A549 (cell line): ENCODE results near the gene ZNF660. TPM values are rescaled to one million over a fixed set of nuclear protein-coding genes. Genes with fewer than 3 reads are reported as not detected.

Experiments
- ATAC-seq, 2 experiments: fragments of 200-7000 bp in 1 of 2; fragments of >200 bp in 1 of 2; cut with Nextera tagmentation in 1 of 2; cut with Tn5 transposase in 1 of 2; 3 replicates each; pipeline versions ENCODE4 v1.8.0 to v1.9.1; 2018 to 2020; ENCODE audit warnings: mild to moderate bottlenecking in 1 of 2, moderate library complexity in 1 of 2
- CTCF ChIA-PET: fragments of 300-600 bp; sonication (Branson Sonifier 250); formaldehyde crosslinking; extraction: SDS; loops from one replicate; lab custom pipeline; 2021; ENCODE audit warnings: antibody characterized with exemption, inconsistent platforms; lab: Yijun Ruan, JAX
- POLR2A ChIA-PET: fragments of 350-600 bp; formaldehyde crosslinking; extraction: SDS; loops from one replicate; lab custom pipeline; 2021; ENCODE audit warnings: antibody characterized with exemption, inconsistent platforms; lab: Yijun Ruan, JAX
- DNase-seq, 2 experiments: peaks; one replicate each; pipeline versions ENCODE4 v3.0.0 to v3.0.0-alpha.2; 2011 to 2016; ENCODE audit warnings: low read depth in 1 of 2, low spot score in 1 of 2
- FAIRE-seq: peaks from 2 replicates; lab custom pipeline; 2011; peaks lifted over from hg19 to GRCh38; lab: Jason Lieb, UNC
- H3K27ac ChIP-seq, 2 experiments: fragments of >200 bp; sonication (Bioruptor Twin); formaldehyde crosslinking; 3 replicates each; pipeline ENCODE4 v1.5.1; 2016 to 2017
- H3K4me1 ChIP-seq: fragments of >200 bp; sonication (Bioruptor Twin); formaldehyde crosslinking; 3 replicates; pipeline ENCODE4 v1.6.1; 2016
- H3K4me2 ChIP-seq: fragments of >200 bp; sonication (Bioruptor Twin); formaldehyde crosslinking; 3 replicates; pipeline ENCODE4 v1.6.1; 2016
- H3K4me3 ChIP-seq: fragments of >200 bp; sonication (Bioruptor Twin); formaldehyde crosslinking; 3 replicates; pipeline ENCODE4 v1.5.1; 2016
- H3K9me3 ChIP-seq: fragments of >200 bp; sonication (Bioruptor Twin); formaldehyde crosslinking; 3 replicates; pipeline ENCODE4 v1.6.1; 2016
- CHD4 ChIP-seq: fragments of 200-600 bp; sonication (generic); IDR thresholded peaks from 2 replicates; pipeline ENCODE4 v1.6.1; 2016; ENCODE audit warnings: antibody characterized with exemption, mild to moderate bottlenecking, borderline replicate concordance
- CTCF ChIP-seq: fragments of >200 bp; sonication (Bioruptor Twin); formaldehyde crosslinking; IDR thresholded peaks from 3 replicates; pipeline ENCODE4 v1.5.1; 2016
- EHMT2 ChIP-seq: fragments of 200-600 bp; sonication (generic); IDR thresholded peaks from 2 replicates; pipeline ENCODE4 v1.6.1; 2016; ENCODE audit warnings: antibody characterized with exemption, low read depth, mild to moderate bottlenecking, moderate library complexity
- EP300 ChIP-seq, 2 experiments: fragments of >200 bp; sonication (Bioruptor Twin); formaldehyde crosslinking; IDR thresholded peaks; 2 replicates in 1 of 2; 3 replicates in 1 of 2; pipeline ENCODE4 v1.6.1; 2016 to 2017
- ESRRA ChIP-seq: fragments of 150-350 bp; IDR thresholded peaks from 2 replicates; pipeline ENCODE4 v1.6.1; 2014; ENCODE audit warnings: mild to moderate bottlenecking, low read length, borderline replicate concordance
- FOXS1 ChIP-seq: fragments of 250-450 bp; sonication (Bioruptor Pico); IDR thresholded peaks from 2 replicates; pipeline ENCODE4 v1.5.0; 2020; ENCODE audit warnings: mild to moderate bottlenecking, moderate library complexity
- GATA3 ChIP-seq: IDR thresholded peaks from 2 replicates; pipeline ENCODE4 v1.6.1; 2012; ENCODE audit warnings: borderline replicate concordance
- HDAC2 ChIP-seq: fragments of 200-600 bp; sonication (generic); IDR thresholded peaks from 2 replicates; pipeline ENCODE4 v1.6.1; 2016
- HEYL ChIP-seq: fragments of 250-450 bp; sonication (Bioruptor Pico); IDR thresholded peaks from 2 replicates; pipeline ENCODE4 v1.8.0; 2021; ENCODE audit warnings: mild to moderate bottlenecking, moderate library complexity
- HOXB13 ChIP-seq: fragments of 250-450 bp; sonication (Bioruptor Pico); IDR thresholded peaks from 2 replicates; pipeline ENCODE4 v1.5.0; 2020; ENCODE audit warnings: low read depth, mild to moderate bottlenecking, moderate library complexity
- JUN ChIP-seq, 2 experiments: fragments of >200 bp; sonication (Bioruptor Twin); formaldehyde crosslinking; IDR thresholded peaks; 2 replicates in 1 of 2; 3 replicates in 1 of 2; pipeline ENCODE4 v1.6.1; 2016 to 2017
- JUNB ChIP-seq: fragments of >200 bp; sonication (Bioruptor Twin); formaldehyde crosslinking; IDR thresholded peaks from 2 replicates; pipeline ENCODE4 v1.6.1; 2016
- KDM1A ChIP-seq: fragments of 200-600 bp; sonication (generic); IDR thresholded peaks from 2 replicates; pipeline ENCODE4 v1.6.1; 2016; ENCODE audit warnings: low read depth, mild to moderate bottlenecking
- MAFK ChIP-seq: fragments of 450-650 bp; IDR thresholded peaks from 2 replicates; pipeline ENCODE4 v1.6.1; 2014; ENCODE audit not compliant: partially characterized antibody
- MAZ ChIP-seq: fragments of 150-350 bp; IDR thresholded peaks from 2 replicates; pipeline ENCODE4 v1.6.1; 2014; ENCODE audit warnings: antibody characterized with exemption, low read depth, low read length, borderline replicate concordance
- NFE2L2 ChIP-seq: fragments of 150-350 bp; conservative IDR thresholded peaks from 2 replicates; pipeline ENCODE4 v1.6.1; 2014; ENCODE audit warnings: low read length
- PBX3 ChIP-seq: IDR thresholded peaks from 2 replicates; pipeline ENCODE4 v1.6.1; 2012
- PHF8 ChIP-seq: fragments of 200-600 bp; sonication (generic); IDR thresholded peaks from 2 replicates; pipeline ENCODE4 v1.6.1; 2016; ENCODE audit warnings: low read depth, mild to moderate bottlenecking, antibody characterized with exemption, moderate library complexity, borderline replicate concordance
- POLR2AphosphoS2 ChIP-seq: conservative IDR thresholded peaks from 2 replicates; pipeline ENCODE4 v1.6.1; 2012; ENCODE audit warnings: low read length, improper control_type of control experiment, inconsistent platforms
- RAD21 ChIP-seq, 2 experiments: fragments of >200 bp in 1 of 2; sonication (Bioruptor Twin) in 1 of 2; formaldehyde crosslinking in 1 of 2; IDR thresholded peaks in 1 of 2; conservative IDR thresholded peaks in 1 of 2; 2 replicates in 1 of 2; 3 replicates in 1 of 2; pipeline ENCODE4 v1.6.1; 2012 to 2018; ENCODE audit warnings: inconsistent platforms in 1 of 2
- RFX5 ChIP-seq: fragments of 450-650 bp; IDR thresholded peaks from 2 replicates; pipeline ENCODE4 v1.7.1; 2014; ENCODE audit warnings: antibody characterized with exemption, mild to moderate bottlenecking, moderate library complexity
- TP53 ChIP-seq: fragments of 250-450 bp; sonication (Bioruptor Pico); IDR thresholded peaks from 2 replicates; pipeline ENCODE4 v1.5.0; 2021; ENCODE audit warnings: mild to moderate bottlenecking, moderate library complexity
- ZFP36 ChIP-seq: fragments of 450-650 bp; IDR thresholded peaks from 2 replicates; pipeline ENCODE4 v1.6.1; 2014; ENCODE audit warnings: borderline replicate concordance; ENCODE audit not compliant: partially characterized antibody
- ZNF302 ChIP-seq: fragments of 250-450 bp; sonication (Bioruptor Pico); IDR thresholded peaks from 2 replicates; pipeline ENCODE4 v1.9.0; 2021; ENCODE audit warnings: inconsistent platforms, mild to moderate bottlenecking, moderate library complexity
- WGBS: methylation state at CpG from one replicate; pipeline ENCODE4 v1.1.6; 2017; ENCODE audit errors: missing lambda C conversion rate; 5-methylcytosine and 5-hydroxymethylcytosine counted together
- polyA plus RNA-seq, 4 experiments: library from polyadenylated mRNA; depleted of rRNA in 3 of 4; stranded (reverse); fragments of >200 nt; fragmentation: RNase III in 1 of 4; extraction: RNeasy Plus Mini Kit Qiagen cat#74134 plus additional on column Dnase treatment in 1 of 4; gene quantifications; 2 replicates in 3 of 4; 3 replicates in 1 of 4; pipeline ENCODE4 v1.2.3, GENCODE V29; 2011 to 2017
- TF ChIP-seq, protein P1 (sequence below): fragments of >200 bp; sonication (Bioruptor Twin); formaldehyde crosslinking; IDR thresholded peaks from 2 replicates; pipeline ENCODE4 v1.6.1; 2016
- TF ChIP-seq, protein P2 (sequence below): fragments of 250-450 bp; sonication (Bioruptor Pico); IDR thresholded peaks from 2 replicates; pipeline ENCODE4 v1.5.0; 2020; ENCODE audit warnings: low read depth, mild to moderate bottlenecking, moderate library complexity
- TF ChIP-seq, protein P3 (sequence below): fragments of 450-650 bp; IDR thresholded peaks from 2 replicates; pipeline ENCODE4 v1.6.1; 2014; ENCODE audit warnings: antibody characterized with exemption
- TF ChIP-seq, protein P4 (sequence below): fragments of 250-450 bp; sonication (Bioruptor Pico); IDR thresholded peaks from 2 replicates; pipeline ENCODE4 v1.5.0; 2021; ENCODE audit warnings: mild to moderate bottlenecking, moderate library complexity, borderline replicate concordance

The ZNF660 gene
- polyA plus RNA-seq, 2 of the 4 experiments (the other 2 are of a cell fraction), result not detected

GRCh38 chr3:44596621-44597020 lies 11.9 kb downstream of the ZNF660 start:
- H3K4me3 ChIP-seq, result no peak overlapping the region
- POLR2A ChIA-PET, result no interaction called here
- no peak for DNase-seq
- H3K4me1 ChIP-seq, result no peaks in the 10 kb centered on the region
- 0% methylated on average over 1 of the region's 1 CpG for WGBS
- H3K27ac ChIP-seq, result no peak overlapping the region
- no peak for ATAC-seq
- CTCF ChIA-PET, result no interaction called here
- peaks cover 8% of the 10 kb centered on the region; the same call in 2 of the 3 replicates for H3K9me3 ChIP-seq
- H3K4me2 ChIP-seq, result no peak overlapping the region
- TF ChIP-seq, protein P1, sequence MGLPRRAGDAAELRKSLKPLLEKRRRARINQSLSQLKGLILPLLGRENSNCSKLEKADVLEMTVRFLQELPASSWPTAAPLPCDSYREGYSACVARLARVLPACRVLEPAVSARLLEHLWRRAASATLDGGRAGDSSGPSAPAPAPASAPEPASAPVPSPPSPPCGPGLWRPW, result no peak
- TF ChIP-seq POLR2AphosphoS2, result no peak
- no peak for TF ChIP-seq TP53
- TF ChIP-seq CTCF, result no peak
- no peak for TF ChIP-seq FOXS1 (CRISPR knock-in tag)
- TF ChIP-seq, protein P2, sequence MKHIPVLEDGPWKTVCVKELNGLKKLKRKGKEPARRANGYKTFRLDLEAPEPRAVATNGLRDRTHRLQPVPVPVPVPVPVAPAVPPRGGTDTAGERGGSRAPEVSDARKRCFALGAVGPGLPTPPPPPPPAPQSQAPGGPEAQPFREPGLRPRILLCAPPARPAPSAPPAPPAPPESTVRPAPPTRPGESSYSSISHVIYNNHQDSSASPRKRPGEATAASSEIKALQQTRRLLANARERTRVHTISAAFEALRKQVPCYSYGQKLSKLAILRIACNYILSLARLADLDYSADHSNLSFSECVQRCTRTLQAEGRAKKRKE (CRISPR knock-in tag), result no peak
- TF ChIP-seq EP300 (IDR thresholded peaks at IDR 0.05), result no peak
- TF ChIP-seq NFE2L2, result no peak
- no peak for TF ChIP-seq RAD21 (conservative IDR thresholded peaks at IDR 0.05 in 1 of 2, IDR thresholded peaks at IDR 0.05 in 1 of 2)
- TF ChIP-seq CHD4, result no peak
- no peak for TF ChIP-seq JUNB
- TF ChIP-seq HEYL (CRISPR knock-in tag), result no peak
- TF ChIP-seq ZNF302 (CRISPR knock-in tag), result no peak
- TF ChIP-seq RFX5, result no peak
- FAIRE-seq, result no peak

DNA sequence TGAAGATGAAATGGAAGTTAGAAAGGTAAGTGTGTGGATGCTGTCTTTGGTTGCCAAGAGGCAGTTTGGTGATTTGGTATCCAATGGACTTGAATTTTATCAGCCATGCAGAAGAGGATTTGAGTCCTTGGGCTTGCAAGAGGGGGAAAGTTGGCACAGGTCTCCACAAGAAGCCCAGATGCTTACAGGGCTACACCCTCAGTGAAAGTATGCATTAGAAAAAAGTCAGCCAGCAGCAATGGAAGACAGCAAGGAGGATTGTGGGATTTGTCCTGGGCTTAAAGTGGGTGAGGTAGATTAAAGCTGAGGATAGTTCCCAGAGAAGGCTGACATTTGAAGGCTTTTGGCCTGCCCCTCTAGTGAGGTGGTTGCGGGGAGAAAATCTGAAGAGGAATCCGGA lies 17.0 kb downstream of the ZNF660 start:
- CTCF ChIA-PET, result no interaction called here
- WGBS, result 31% methylated on average over 2 of the region's 2 CpGs
- no peak for ATAC-seq

DNA sequence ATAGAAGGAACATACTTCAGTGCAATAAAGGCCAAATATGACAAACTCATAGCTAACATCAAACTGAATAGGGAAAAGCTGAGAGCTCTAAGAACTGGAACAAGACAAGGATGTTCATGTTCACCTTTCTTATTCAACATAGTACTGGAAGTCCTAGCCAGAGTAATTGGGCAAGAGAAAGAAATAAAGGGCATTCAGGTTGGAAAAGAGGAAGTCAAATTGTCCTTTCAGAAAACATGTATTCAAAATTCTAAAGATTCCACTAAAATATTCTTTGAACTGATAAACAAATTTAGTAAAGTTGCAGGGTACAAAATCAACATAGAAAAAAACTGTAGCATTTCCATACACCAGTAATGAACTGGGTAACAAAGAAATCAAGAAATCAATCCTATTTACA lies 27.9 kb downstream of the ZNF660 start:
- Histone ChIP-seq H3K9me3 (no peaks in the 10 kb centered on the region; the same call in 2 of the 3 replicates), H3K4me2 (no peak overlapping the region), H3K4me3 (no peak overlapping the region)
- TF ChIP-seq, protein P3, sequence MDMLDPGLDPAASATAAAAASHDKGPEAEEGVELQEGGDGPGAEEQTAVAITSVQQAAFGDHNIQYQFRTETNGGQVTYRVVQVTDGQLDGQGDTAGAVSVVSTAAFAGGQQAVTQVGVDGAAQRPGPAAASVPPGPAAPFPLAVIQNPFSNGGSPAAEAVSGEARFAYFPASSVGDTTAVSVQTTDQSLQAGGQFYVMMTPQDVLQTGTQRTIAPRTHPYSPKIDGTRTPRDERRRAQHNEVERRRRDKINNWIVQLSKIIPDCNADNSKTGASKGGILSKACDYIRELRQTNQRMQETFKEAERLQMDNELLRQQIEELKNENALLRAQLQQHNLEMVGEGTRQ, result no peak
- no peak for TF ChIP-seq ZNF302 (CRISPR knock-in tag)
- no peak for TF ChIP-seq PBX3
- TF ChIP-seq HEYL (CRISPR knock-in tag), result no peak
- TF ChIP-seq PHF8, result no peak
- TF ChIP-seq GATA3, result no peak
- TF ChIP-seq, protein P1, result no peak
- no peak for TF ChIP-seq HOXB13 (CRISPR knock-in tag)
- no peak for TF ChIP-seq POLR2AphosphoS2
- TF ChIP-seq ZFP36, result no peak
- TF ChIP-seq NFE2L2, result no peak
- TF ChIP-seq RAD21 (conservative IDR thresholded peaks at IDR 0.05 in 1 of 2, IDR thresholded peaks at IDR 0.05 in 1 of 2), result no peak
- TF ChIP-seq, all 56 proteins: peak for 0
- DNase-seq, result no peak
- H3K27ac ChIP-seq, result no peak overlapping the region
- POLR2A ChIA-PET, result no interaction called here
- FAIRE-seq, result no peak
- no peaks in the 10 kb centered on the region for H3K4me1 ChIP-seq
- no peak for ATAC-seq
- CTCF ChIA-PET, result interaction anchor here (0.7 kb wide), 1 partner anchor 113 kb away, joined by 3 read pairs; no protein-coding TSS in a partner anchor

More for the DNA sequence above, 17.0 kb downstream of the ZNF660 start:
- no peak for TF ChIP-seq MAFK
- no peak for TF ChIP-seq ZNF302 (CRISPR knock-in tag)
- TF ChIP-seq GATA3, result no peak
- TF ChIP-seq HDAC2, result no peak
- TF ChIP-seq KDM1A, result no peak
- TF ChIP-seq, protein P4, sequence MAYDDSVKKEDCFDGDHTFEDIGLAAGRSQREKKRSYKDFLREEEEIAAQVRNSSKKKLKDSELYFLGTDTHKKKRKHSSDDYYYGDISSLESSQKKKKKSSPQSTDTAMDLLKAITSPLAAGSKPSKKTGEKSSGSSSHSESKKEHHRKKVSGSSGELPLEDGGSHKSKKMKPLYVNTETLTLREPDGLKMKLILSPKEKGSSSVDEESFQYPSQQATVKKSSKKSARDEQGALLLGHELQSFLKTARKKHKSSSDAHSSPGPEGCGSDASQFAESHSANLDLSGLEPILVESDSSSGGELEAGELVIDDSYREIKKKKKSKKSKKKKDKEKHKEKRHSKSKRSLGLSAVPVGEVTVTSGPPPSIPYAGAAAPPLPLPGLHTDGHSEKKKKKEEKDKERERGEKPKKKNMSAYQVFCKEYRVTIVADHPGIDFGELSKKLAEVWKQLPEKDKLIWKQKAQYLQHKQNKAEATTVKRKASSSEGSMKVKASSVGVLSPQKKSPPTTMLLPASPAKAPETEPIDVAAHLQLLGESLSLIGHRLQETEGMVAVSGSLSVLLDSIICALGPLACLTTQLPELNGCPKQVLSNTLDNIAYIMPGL (CRISPR knock-in tag), result no peak
- no peak for TF ChIP-seq ZFP36
- no peak for TF ChIP-seq ESRRA
- no peak for TF ChIP-seq JUN (IDR thresholded peaks at IDR 0.05)
- no peak for TF ChIP-seq MAZ
- TF ChIP-seq EP300 (IDR thresholded peaks at IDR 0.05), result no peak
- TF ChIP-seq EHMT2, result no peak
- POLR2A ChIA-PET, result no interaction called here
- H3K4me1 ChIP-seq, result no peaks in the 10 kb centered on the region
- no peak overlapping the region for H3K4me3 ChIP-seq
- H3K27ac ChIP-seq, result no peak overlapping the region
- DNase-seq (no peak), FAIRE-seq (no peak)
- no peak overlapping the region for H3K4me2 ChIP-seq
- H3K9me3 ChIP-seq, result no peaks in the 10 kb centered on the region
